ENCODE results near the gene PIP5K1B.

DNA sequence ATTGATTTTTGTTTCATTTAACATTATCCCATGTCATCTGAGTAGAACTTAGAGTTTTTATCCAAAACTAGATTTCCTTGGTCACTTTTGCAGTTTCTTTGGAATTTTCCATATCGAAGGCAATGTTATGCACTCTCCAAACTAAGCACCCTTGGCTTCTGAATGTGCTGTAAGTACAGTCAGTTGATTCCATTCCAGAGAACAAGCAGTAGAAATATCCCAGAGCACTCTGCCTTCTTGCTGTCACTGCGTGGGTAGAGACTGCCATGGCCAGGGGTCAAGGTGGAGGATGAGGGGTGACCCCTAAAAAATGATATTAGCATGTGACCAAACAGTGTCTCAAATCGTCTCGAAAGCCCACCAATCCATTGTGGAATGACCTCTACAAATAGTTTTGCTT, 36.2 kb downstream of the PIP5K1B start:
- TF ChIP-seq, protein P1, sequence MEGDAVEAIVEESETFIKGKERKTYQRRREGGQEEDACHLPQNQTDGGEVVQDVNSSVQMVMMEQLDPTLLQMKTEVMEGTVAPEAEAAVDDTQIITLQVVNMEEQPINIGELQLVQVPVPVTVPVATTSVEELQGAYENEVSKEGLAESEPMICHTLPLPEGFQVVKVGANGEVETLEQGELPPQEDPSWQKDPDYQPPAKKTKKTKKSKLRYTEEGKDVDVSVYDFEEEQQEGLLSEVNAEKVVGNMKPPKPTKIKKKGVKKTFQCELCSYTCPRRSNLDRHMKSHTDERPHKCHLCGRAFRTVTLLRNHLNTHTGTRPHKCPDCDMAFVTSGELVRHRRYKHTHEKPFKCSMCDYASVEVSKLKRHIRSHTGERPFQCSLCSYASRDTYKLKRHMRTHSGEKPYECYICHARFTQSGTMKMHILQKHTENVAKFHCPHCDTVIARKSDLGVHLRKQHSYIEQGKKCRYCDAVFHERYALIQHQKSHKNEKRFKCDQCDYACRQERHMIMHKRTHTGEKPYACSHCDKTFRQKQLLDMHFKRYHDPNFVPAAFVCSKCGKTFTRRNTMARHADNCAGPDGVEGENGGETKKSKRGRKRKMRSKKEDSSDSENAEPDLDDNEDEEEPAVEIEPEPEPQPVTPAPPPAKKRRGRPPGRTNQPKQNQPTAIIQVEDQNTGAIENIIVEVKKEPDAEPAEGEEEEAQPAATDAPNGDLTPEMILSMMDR (IDR thresholded peaks at IDR 0.05; ENCODE audit: insufficient read depth, low read depth, low read length) = no peak
- no peak for TF ChIP-seq EZH2 (IDR thresholded peaks at IDR 0.05; ENCODE audit: insufficient read depth, low read length)

Data from astrocyte (in vitro differentiated cells and primary cell).